ENCODE measurements around the gene IL10RB. TPM values are rescaled to one million over a fixed set of nuclear protein-coding genes. Genes with fewer than 3 reads are reported as not detected.

Gene IL10RB
- total and polyA plus RNA-seq, 2 of the 8 experiments (the other 6 are each of a cell fraction or from before 2014, with no cell fraction given), result 2.7 to 3.2 TPM

DNA sequence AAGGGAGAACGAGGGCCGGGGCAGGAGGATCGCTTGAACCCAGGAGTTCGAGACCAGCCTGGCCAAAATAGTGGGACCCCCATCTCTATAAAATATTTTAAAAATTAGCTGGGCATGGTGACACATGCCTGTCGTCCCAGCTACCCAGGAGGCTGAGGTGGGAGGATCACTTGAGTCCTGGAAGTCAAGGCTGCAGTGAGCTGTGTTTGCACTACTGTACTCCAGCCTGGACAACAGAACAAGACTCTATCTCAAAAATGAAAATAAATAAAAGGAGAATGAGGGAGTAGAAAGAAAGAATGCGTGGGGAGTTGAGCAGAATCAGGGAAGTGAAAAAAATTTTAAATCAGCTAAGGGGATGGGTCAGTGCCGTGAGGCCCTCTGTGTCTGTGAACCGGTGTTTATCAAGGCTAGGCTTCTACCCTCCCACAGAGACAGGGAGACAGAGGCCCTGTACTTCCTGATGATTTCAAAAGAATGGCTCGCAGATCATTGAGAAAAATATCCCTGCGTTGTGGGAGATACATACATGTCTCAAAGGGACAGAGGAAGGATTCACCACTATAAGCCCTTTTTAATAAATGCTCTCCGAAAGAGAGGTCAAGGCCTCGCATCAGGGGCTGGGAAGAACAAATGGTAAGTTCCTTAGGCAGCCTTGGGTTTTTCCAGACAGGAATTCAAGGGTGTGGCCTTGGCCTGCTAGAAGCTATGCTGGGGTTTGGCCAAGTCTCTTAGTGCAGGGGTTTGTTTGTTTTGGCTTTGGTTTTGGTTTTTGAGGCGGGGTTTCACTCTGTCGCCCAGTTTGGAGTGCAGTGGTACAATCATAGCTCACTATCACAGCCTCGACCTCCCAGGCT lies 20.7 kb downstream of the IL10RB start:
- no peak overlapping the region for H3K4me2 ChIP-seq (ENCODE audit: insufficient read depth in 1 of 2, low read depth in 2 of 2, low read length in 2 of 2)
- no peak overlapping the region for H4K8ac ChIP-seq (ENCODE audit: extremely low read depth, insufficient read depth, low read length)
- H3K79me1 ChIP-seq (ENCODE audit: low read depth, low read length), result no peaks in the 10 kb centered on the region
- no peak overlapping the region for H2BK12ac ChIP-seq (ENCODE audit: low read depth, low read length)
- no peak overlapping the region for H3K14ac ChIP-seq (ENCODE audit: insufficient read length)
- no peaks in the 10 kb centered on the region for H3K4me1 ChIP-seq (replicated peaks in 1 of 4; ENCODE audit: control insufficient read depth in 3 of 4, insufficient read depth in 4 of 4, low read length in 3 of 4)
- 89 to 100% methylated on average over 1 to 15 of the region's 15 CpGs for WGBS, 2 experiments (ENCODE audit: extremely low coverage in 1 of 2, insufficient coverage in 1 of 2, insufficient read length in 1 of 2, insufficient replicate concordance in 2 of 2, low coverage in 1 of 2, low lambda C conversion rate in 2 of 2, missing lambda C conversion rate in 1 of 2)
- H2BK120ac ChIP-seq (replicated peaks; ENCODE audit: low read depth, low read length), result no peak overlapping the region
- no peak overlapping the region for H2AK5ac ChIP-seq (ENCODE audit: low read depth, low read length)
- H3K79me2 ChIP-seq (ENCODE audit: control insufficient read depth in 1 of 2, insufficient read depth in 2 of 2, low read length in 2 of 2), result no peaks in the 10 kb centered on the region
- no peak overlapping the region for H4K91ac ChIP-seq (replicated peaks; ENCODE audit: insufficient read length, low read length)
- FAIRE-seq, result no peak
- H3K4ac ChIP-seq (replicated peaks; ENCODE audit: insufficient read length, low read depth, low read length), result no peak overlapping the region
- DNase-seq (ENCODE audit: low read depth in 1 of 2, low spot score in 2 of 2), result no peak
- no peak overlapping the region for H2BK15ac ChIP-seq (ENCODE audit: low read length)
- H3K27me3 ChIP-seq (replicated peaks in 1 of 4; ENCODE audit: control insufficient read depth in 3 of 4, extremely low read depth in 1 of 4, insufficient read depth in 3 of 4, low read length in 3 of 4), result no peaks in the 10 kb centered on the region
- no peak overlapping the region for H3K27ac ChIP-seq (ENCODE audit: low read depth, low read length)
- H2BK5ac ChIP-seq (ENCODE audit: low read depth, low read length), result no peak overlapping the region
- H3K36me3 ChIP-seq (ENCODE audit: control insufficient read depth in 2 of 4, insufficient read depth in 4 of 4, low read length in 3 of 4), result no peaks in the 10 kb centered on the region
- H3K56ac ChIP-seq (replicated peaks; ENCODE audit: insufficient read length, low read depth, low read length), result no peak overlapping the region
- H3K9me3 ChIP-seq (ENCODE audit: insufficient read depth in 2 of 2, low read depth in 1 of 2, low read length in 1 of 2), result no peaks in the 10 kb centered on the region
- no peaks in the 10 kb centered on the region for H3K23me2 ChIP-seq (ENCODE audit: low read depth, low read length)
- H3K23ac ChIP-seq (ENCODE audit: insufficient read length), result no peak overlapping the region
- no peak overlapping the region for H2BK20ac ChIP-seq (ENCODE audit: low read length)
- H3K18ac ChIP-seq (ENCODE audit: extremely low read depth, low read length), result no peak overlapping the region
- no peak overlapping the region for H2AFZ ChIP-seq (ENCODE audit: low read length)
- TF ChIP-seq RXRA (IDR thresholded peaks at IDR 0.05; ENCODE audit: insufficient read depth, low read depth, low read length) (no peak), RFX5 (IDR thresholded peaks at IDR 0.05; ENCODE audit: borderline replicate concordance, low read depth, low read length) (no peak), YY1 (IDR thresholded peaks at IDR 0.05; ENCODE audit: low read depth, low read length) (no peak), HDAC6 (IDR thresholded peaks at IDR 0.05; ENCODE audit: low read depth, low read length) (no peak), TCF12 (IDR thresholded peaks at IDR 0.05; ENCODE audit: low read depth, low read length) (no peak), TAF7 (optimal IDR thresholded peaks at IDR 0.05; ENCODE audit: borderline replicate concordance, low read depth, low read length) (no peak), ASH2L (IDR thresholded peaks at IDR 0.05; ENCODE audit: low read length) (no peak), KDM1A (IDR thresholded peaks at IDR 0.05; ENCODE audit: borderline replicate concordance, low read length) (no peak)
- TF ChIP-seq, protein P1, sequence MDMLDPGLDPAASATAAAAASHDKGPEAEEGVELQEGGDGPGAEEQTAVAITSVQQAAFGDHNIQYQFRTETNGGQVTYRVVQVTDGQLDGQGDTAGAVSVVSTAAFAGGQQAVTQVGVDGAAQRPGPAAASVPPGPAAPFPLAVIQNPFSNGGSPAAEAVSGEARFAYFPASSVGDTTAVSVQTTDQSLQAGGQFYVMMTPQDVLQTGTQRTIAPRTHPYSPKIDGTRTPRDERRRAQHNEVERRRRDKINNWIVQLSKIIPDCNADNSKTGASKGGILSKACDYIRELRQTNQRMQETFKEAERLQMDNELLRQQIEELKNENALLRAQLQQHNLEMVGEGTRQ (IDR thresholded peaks at IDR 0.05; ENCODE audit: low read length), result no peak
- POLR2A ChIA-PET (ENCODE audit: partially characterized antibody), result no interaction called here
- peaks cover 0 to 1% of the 10 kb centered on the region in 2 experiments for H4K20me1 ChIP-seq (replicated peaks in 1 of 2; ENCODE audit: control insufficient read depth in 1 of 2, insufficient read depth in 2 of 2, low read length in 2 of 2)
- H4K5ac ChIP-seq (ENCODE audit: insufficient read length, low read depth, low read length), result no peak overlapping the region
- no peak overlapping the region for H3K4me3 ChIP-seq (ENCODE audit: extremely low read depth in 1 of 4, insufficient read depth in 2 of 4, low read depth in 3 of 4, low read length in 4 of 4)
- no peak overlapping the region for H3K9ac ChIP-seq (replicated peaks in 1 of 4; ENCODE audit: extremely low read depth in 1 of 4, low read depth in 3 of 4, low read length in 3 of 4)
- CTCF ChIA-PET (ENCODE audit: partially characterized antibody), result interaction anchor here (0.6 to 1.5 kb wide), 6 partner anchors 8 to 111 kb away, joined by 3 to 4 read pairs (median 4); partner anchors contain the start of gene IL10RB

Data from H1 (cell line).